ENCODE results near the gene TRERF1.

DNA sequence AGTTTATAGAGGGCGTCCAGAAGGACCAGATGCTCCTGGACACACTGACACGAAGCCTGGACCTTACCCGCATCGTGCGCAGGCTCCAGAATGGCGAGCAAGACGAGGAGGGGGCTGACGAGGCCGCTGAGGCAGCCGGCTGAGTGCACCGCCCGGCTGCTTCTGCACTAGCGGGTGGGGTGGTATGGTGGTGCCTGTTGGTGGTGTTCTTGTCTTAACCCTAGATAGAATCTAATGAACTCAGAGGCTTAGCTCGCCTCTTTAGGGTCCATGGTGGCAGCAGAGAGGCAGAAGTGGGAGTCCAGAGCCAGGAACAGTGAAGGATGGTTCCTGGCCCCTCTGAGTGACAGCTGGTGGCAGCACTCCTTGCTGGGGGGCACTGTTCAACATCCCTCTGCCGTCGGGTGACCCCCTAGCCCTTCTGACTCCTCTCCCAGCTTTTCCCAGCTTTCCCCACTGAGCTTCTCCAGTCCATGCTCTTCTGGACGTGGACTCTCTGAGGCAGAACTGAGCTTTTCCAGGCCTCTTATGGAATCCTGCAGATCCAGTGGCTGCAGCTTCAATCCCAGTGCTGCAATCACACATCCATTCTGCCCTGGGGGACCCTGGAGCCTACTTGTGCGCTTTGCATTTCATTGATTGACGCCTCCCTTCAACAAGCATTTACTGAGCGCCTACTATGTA, 272.3 kb downstream of the TRERF1 start:
- TF ChIP-seq EZH2 (IDR thresholded peaks at IDR 0.05; ENCODE audit: low read length, unreplicated experiment) (no peak), EZH2phosphoT487 (IDR thresholded peaks at IDR 0.05; ENCODE audit: borderline replicate concordance, low read length) (no peak)
- TF ChIP-seq, protein P1, sequence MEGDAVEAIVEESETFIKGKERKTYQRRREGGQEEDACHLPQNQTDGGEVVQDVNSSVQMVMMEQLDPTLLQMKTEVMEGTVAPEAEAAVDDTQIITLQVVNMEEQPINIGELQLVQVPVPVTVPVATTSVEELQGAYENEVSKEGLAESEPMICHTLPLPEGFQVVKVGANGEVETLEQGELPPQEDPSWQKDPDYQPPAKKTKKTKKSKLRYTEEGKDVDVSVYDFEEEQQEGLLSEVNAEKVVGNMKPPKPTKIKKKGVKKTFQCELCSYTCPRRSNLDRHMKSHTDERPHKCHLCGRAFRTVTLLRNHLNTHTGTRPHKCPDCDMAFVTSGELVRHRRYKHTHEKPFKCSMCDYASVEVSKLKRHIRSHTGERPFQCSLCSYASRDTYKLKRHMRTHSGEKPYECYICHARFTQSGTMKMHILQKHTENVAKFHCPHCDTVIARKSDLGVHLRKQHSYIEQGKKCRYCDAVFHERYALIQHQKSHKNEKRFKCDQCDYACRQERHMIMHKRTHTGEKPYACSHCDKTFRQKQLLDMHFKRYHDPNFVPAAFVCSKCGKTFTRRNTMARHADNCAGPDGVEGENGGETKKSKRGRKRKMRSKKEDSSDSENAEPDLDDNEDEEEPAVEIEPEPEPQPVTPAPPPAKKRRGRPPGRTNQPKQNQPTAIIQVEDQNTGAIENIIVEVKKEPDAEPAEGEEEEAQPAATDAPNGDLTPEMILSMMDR (conservative IDR thresholded peaks at IDR 0.05; ENCODE audit: low read depth, low read length), result no peak
